Fibroblast of skin of left biceps (primary cell): ENCODE data around the gene RFESD.

Source experiments
- DNase-seq, 2 experiments: peaks; one replicate each; pipeline ENCODE4 v3.0.0-alpha.2; 2013; ENCODE audit warnings: low read depth in 2 of 2

Gene RFESD

GRCh38 chr5:95646569-95647431 is at the start of gene RFESD:
TSS of gene RFESD (plus strand) at chr5:95646777. CDS start at chr5:95652272, 5,495 bp downstream.
- DNase-seq: peak; percentile 87 to 89

GRCh38 chr5:95599252-95599651 is 47.3 kb upstream of the RFESD start:
- DNase-seq: no peak

- DNase-seq: peak; percentile 25 to 26
Measured at GRCh38 chr5:95600557-95600956, 46.0 kb upstream of the RFESD start.

GRCh38 chr5:95605786-95606185 is 40.8 kb upstream of the RFESD start:
- no peak for DNase-seq

GRCh38 chr5:95606419-95606818 is 40.2 kb upstream of the RFESD start:
- DNase-seq: no peak

- DNase-seq: no peak
Measured at GRCh38 chr5:95609711-95610110, 36.9 kb upstream of the RFESD start.

- no peak for DNase-seq
Measured at GRCh38 chr5:95610546-95610945, 36.0 kb upstream of the RFESD start.

- DNase-seq: no peak
Measured at GRCh38 chr5:95611396-95611795, 35.2 kb upstream of the RFESD start.

GRCh38 chr5:95613514-95613913 is 33.1 kb upstream of the RFESD start:
- DNase-seq: no peak

GRCh38 chr5:95615164-95615467 is 31.5 kb upstream of the RFESD start:
- DNase-seq: no peak

- DNase-seq: no peak
Measured at GRCh38 chr5:95617057-95617456, 29.5 kb upstream of the RFESD start.

- no peak for DNase-seq
Measured at GRCh38 chr5:95619096-95619495, 27.5 kb upstream of the RFESD start.

GRCh38 chr5:95619514-95620029 is 27.0 kb upstream of the RFESD start:
- no peak for DNase-seq

GRCh38 chr5:95620030-95620869 is 26.3 kb upstream of the RFESD start, which contains the start of gene GPR150:
TSS of gene GPR150 (plus strand) at chr5:95620087. CDS start at chr5:95620276, 189 bp downstream.
- DNase-seq: no peak

- no peak for DNase-seq
Measured at GRCh38 chr5:95620870-95621838, 25.4 kb upstream of the RFESD start.

- no peak for DNase-seq
Measured at GRCh38 chr5:95621839-95622629, 24.5 kb upstream of the RFESD start.

- DNase-seq: no peak
Measured at GRCh38 chr5:95623706-95624105, 22.9 kb upstream of the RFESD start.

GRCh38 chr5:95624368-95624767 is 22.2 kb upstream of the RFESD start:
- no peak for DNase-seq

GRCh38 chr5:95626701-95627100 is 19.9 kb upstream of the RFESD start:
- no peak for DNase-seq

GRCh38 chr5:95627971-95628810 is 18.4 kb upstream of the RFESD start:
- DNase-seq: no peak
